Endodermal cell (in vitro differentiated cells): ENCODE measurements around the gene SWT1. TPM values are rescaled to one million over a fixed set of nuclear protein-coding genes. Genes with fewer than 3 reads are reported as not detected.
"Not testable (repeated sequence)": the region's sequence is repeated elsewhere in the genome, so short reads cannot be mapped to it uniquely, and the experiment has no call there.

ENCODE experiments used
- DNase-seq: peaks from one replicate; pipeline ENCODE4 v3.0.0-alpha.2; 2017
- H3K27ac ChIP-seq: 2 replicates; pipeline ENCODE4 v1.5.1; 2013; ENCODE audit warnings: mild to moderate bottlenecking, low read depth, low read length, moderate library complexity
- H3K27me3 ChIP-seq: 2 replicates; pipeline ENCODE4 v1.6.1; 2013; ENCODE audit warnings: mild to moderate bottlenecking, low read length, moderate library complexity; ENCODE audit not compliant: insufficient read depth, control insufficient read depth, poor library complexity, severe bottlenecking
- H3K36me3 ChIP-seq: 2 replicates; pipeline ENCODE4 v1.7.0; 2013; ENCODE audit warnings: mild to moderate bottlenecking, low read length, moderate library complexity; ENCODE audit not compliant: control insufficient read depth, insufficient read depth
- H3K4me1 ChIP-seq: one replicate; pipeline ENCODE4 v1.7.0; 2013; ENCODE audit warnings: low read length; ENCODE audit not compliant: control insufficient read depth, insufficient read depth
- H3K4me3 ChIP-seq: 2 replicates; pipeline ENCODE4 v1.5.1; 2013; ENCODE audit warnings: mild to moderate bottlenecking, low read length, moderate library complexity
- H3K9ac ChIP-seq: 2 replicates; pipeline ENCODE4 v1.6.1; 2013; ENCODE audit warnings: mild to moderate bottlenecking, low read length, moderate library complexity; ENCODE audit not compliant: poor library complexity, severe bottlenecking; ENCODE audit errors: extremely low read depth
- H3K9me3 ChIP-seq: 2 replicates; pipeline ENCODE4 v1.6.1; 2013; ENCODE audit warnings: mild to moderate bottlenecking, low read length, moderate library complexity; ENCODE audit not compliant: control insufficient read depth
- H3K27ac Mint-ChIP-seq: 2 replicates; pipeline ENCODE4 v1.8.0; 2020; ENCODE audit warnings: mixed read lengths
- H3K27me3 Mint-ChIP-seq: 2 replicates; pipeline ENCODE4 v1.8.0; 2021; ENCODE audit warnings: mild to moderate bottlenecking, mixed read lengths; ENCODE audit not compliant: insufficient read depth
- H3K36me3 Mint-ChIP-seq: 2 replicates; pipeline ENCODE4 v1.8.0; 2020; ENCODE audit warnings: low read depth, mixed read lengths
- H3K4me1 Mint-ChIP-seq: 2 replicates; pipeline ENCODE4 v1.8.0; 2020; ENCODE audit warnings: mixed read lengths
- H3K4me3 Mint-ChIP-seq: 2 replicates; pipeline ENCODE4 v1.8.0; 2020; ENCODE audit warnings: mild to moderate bottlenecking, moderate library complexity, mixed read lengths
- H3K9me3 Mint-ChIP-seq: 2 replicates; pipeline ENCODE4 v1.8.0; 2020; ENCODE audit warnings: mild to moderate bottlenecking, mixed read lengths
- WGBS, 2 experiments: methylation state at CpG; one replicate each; pipeline versions ENCODE4 v1.1.5 to v1.1.7; 2013; ENCODE audit warnings: missing lambda C conversion rate in 2 of 2, mixed read lengths in 1 of 2; ENCODE audit not compliant: insufficient coverage in 1 of 2, insufficient read length in 1 of 2; 5-methylcytosine and 5-hydroxymethylcytosine counted together
- total RNA-seq, 2 donors: library from RNA; stranded (reverse); fragmentation: NEBNext Ultra II Directional in 1 of 2; extraction: Animal tissue kit (Norgen Biotek cat#: 25700) in 1 of 2; gene quantifications; 2 replicates in 1 of 2; 3 replicates in 1 of 2; pipeline ENCODE4 v1.2.1, GENCODE V29; 2021
- TF ChIP-seq, protein P1 (sequence below): fragments of 200-600 bp; sonication (generic); conservative IDR thresholded peaks from 2 replicates; pipeline ENCODE4 v1.5.0; 2021; ENCODE audit warnings: antibody characterized with exemption, mild to moderate bottlenecking

SWT1 gene
- total RNA-seq, 2 donors from 2014 or later: 9.7 to 13.4 TPM

DNA sequence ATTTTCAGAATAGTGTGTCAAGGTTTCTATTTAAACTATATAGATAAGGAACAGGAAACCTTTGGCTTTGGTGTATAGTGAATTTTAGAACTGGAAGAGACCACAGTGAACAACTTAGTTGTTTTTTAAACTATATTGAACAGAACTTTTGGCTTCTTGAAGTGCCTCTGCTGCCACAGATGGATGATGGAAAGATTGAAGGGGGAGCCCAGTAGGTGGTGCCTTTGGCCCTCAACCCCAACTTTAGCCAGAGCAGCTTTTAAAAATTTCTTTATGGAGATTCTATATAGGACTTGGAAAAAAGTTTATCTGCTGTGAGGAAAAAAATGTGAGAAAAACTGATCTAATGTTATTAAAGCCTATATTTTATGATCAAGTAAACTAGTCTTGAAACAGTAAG lies 50.2 kb downstream of the SWT1 start:
- H3K27me3 Mint-ChIP-seq: no peaks in the 10 kb centered on the region
- Histone ChIP-seq H3K27me3 (no peaks in the 10 kb centered on the region), H3K9me3 (no peaks in the 10 kb centered on the region), H3K4me3 (no peak overlapping the region), H3K4me1 (no peaks in the 10 kb centered on the region), H3K36me3 (no peaks in the 10 kb centered on the region), H3K27ac (no peak overlapping the region), H3K9ac (no peak overlapping the region)
- H3K4me3 Mint-ChIP-seq: no peak overlapping the region
- peaks cover 22% of the 10 kb centered on the region for H3K9me3 Mint-ChIP-seq
- TF ChIP-seq, protein P1, sequence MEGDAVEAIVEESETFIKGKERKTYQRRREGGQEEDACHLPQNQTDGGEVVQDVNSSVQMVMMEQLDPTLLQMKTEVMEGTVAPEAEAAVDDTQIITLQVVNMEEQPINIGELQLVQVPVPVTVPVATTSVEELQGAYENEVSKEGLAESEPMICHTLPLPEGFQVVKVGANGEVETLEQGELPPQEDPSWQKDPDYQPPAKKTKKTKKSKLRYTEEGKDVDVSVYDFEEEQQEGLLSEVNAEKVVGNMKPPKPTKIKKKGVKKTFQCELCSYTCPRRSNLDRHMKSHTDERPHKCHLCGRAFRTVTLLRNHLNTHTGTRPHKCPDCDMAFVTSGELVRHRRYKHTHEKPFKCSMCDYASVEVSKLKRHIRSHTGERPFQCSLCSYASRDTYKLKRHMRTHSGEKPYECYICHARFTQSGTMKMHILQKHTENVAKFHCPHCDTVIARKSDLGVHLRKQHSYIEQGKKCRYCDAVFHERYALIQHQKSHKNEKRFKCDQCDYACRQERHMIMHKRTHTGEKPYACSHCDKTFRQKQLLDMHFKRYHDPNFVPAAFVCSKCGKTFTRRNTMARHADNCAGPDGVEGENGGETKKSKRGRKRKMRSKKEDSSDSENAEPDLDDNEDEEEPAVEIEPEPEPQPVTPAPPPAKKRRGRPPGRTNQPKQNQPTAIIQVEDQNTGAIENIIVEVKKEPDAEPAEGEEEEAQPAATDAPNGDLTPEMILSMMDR: no peak
- H3K27ac Mint-ChIP-seq: no peak overlapping the region
- H3K4me1 Mint-ChIP-seq: no peaks in the 10 kb centered on the region
- no peak for DNase-seq
- peaks cover 33% of the 10 kb centered on the region for H3K36me3 Mint-ChIP-seq

DNA sequence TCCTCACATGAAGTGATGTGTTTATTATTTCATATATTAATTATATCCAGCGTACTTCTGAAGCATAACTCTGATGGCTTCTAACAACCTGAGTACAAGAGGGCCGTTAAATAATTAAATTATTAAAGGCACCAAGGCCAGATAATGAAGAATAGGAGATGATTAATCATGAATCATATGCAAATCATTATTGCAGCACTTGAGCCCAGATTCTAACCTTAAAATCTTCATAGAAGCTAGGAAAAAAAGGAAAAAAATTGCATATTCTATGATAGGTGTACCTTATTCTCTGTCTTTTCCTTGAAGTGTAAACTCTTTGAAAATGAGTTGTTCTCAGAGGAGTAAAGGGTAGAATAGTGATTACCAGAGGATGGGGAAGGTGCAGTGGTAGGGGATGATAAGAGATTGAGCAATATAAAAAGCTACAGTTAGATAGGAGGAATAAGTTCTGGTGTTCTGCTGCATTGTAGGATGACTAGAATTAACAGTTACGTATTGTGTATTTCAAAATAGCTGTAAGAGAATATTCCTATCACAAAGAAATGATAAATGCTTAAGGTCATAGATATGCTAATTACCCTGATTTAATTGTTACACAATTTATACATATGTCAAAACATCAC lies 51.1 kb downstream of the SWT1 start:
- Mint-ChIP-seq H3K9me3 (peaks cover 23% of the 10 kb centered on the region), H3K4me3 (no peak overlapping the region), H3K27ac (no peak overlapping the region), H3K36me3 (peaks cover 36% of the 10 kb centered on the region), H3K4me1 (no peaks in the 10 kb centered on the region), H3K27me3 (no peaks in the 10 kb centered on the region)
- no peak overlapping the region for H3K27ac ChIP-seq
- WGBS, 2 experiments: 94 to 100% methylated on average over 1 to 3 of the region's 3 CpGs
- no peaks in the 10 kb centered on the region for H3K9me3 ChIP-seq
- H3K36me3 ChIP-seq: no peaks in the 10 kb centered on the region
- H3K27me3 ChIP-seq: no peaks in the 10 kb centered on the region
- TF ChIP-seq, protein P1: no peak
- no peaks in the 10 kb centered on the region for H3K4me1 ChIP-seq
- H3K4me3 ChIP-seq: no peak overlapping the region
- H3K9ac ChIP-seq: no peak overlapping the region
- no peak for DNase-seq

GRCh38 chr1:185208626-185209180 lies 51.7 kb downstream of the SWT1 start:
- no peak for DNase-seq
- Histone ChIP-seq H3K9ac (no peak overlapping the region), H3K36me3 (no peaks in the 10 kb centered on the region), H3K27ac (no peak overlapping the region), H3K4me1 (no peaks in the 10 kb centered on the region), H3K27me3 (no peaks in the 10 kb centered on the region), H3K4me3 (no peak overlapping the region), H3K9me3 (no peaks in the 10 kb centered on the region)
- Mint-ChIP-seq H3K27me3 (no peaks in the 10 kb centered on the region), H3K9me3 (peaks cover 23% of the 10 kb centered on the region), H3K4me3 (no peak overlapping the region), H3K36me3 (peaks cover 36% of the 10 kb centered on the region), H3K4me1 (no peaks in the 10 kb centered on the region), H3K27ac (no peak overlapping the region)
- TF ChIP-seq, protein P1: no peak
- 96 to 100% methylated on average over 3 to 5 of the region's 5 CpGs for WGBS, 2 experiments

DNA sequence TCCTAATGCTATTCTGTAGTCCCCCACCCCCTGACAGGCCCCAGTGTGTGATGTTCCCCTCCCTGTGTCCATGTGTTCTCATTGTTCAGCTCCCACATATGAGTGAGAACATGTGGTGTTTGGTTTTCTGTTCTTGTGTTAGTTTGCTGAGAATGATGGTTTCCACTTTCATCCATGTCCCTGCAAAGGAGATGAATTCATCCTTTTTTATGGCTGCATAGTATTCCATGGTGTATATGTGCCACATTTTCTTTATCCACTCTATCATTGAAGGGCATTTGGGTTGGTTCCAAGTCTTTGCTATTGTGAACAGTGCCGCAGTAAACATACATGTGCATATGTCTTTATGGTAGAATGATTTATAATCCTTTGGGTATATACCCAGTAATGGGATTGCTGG lies 52.4 kb downstream of the SWT1 start:
- H3K27me3 ChIP-seq, H3K4me1 Mint-ChIP-seq, H3K27me3 Mint-ChIP-seq, H3K27ac ChIP-seq, H3K4me3 ChIP-seq, H3K4me3 Mint-ChIP-seq, H3K4me1 ChIP-seq, H3K9ac ChIP-seq, DNase-seq, H3K27ac Mint-ChIP-seq, H3K36me3 ChIP-seq, H3K9me3 ChIP-seq: not testable (repeated sequence)
- Mint-ChIP-seq H3K36me3 (peaks cover 36% of the 10 kb centered on the region), H3K9me3 (peaks cover 23% of the 10 kb centered on the region)
- 94% methylated on average over 1 of the region's 1 CpG; no CpG with 5 or more reads in 1 of the 2 experiments for WGBS, 2 experiments
